Coronary artery (tissue), 2 donors: Measurements from ENCODE around the gene MPV17.
"Not testable (repeated sequence)": the region's sequence is repeated elsewhere in the genome, so short reads cannot be mapped to it uniquely, and the experiment has no call there.

Experiments used
- DNase-seq: peaks from one replicate; pipeline ENCODE4 v3.0.0-alpha.2; 2017; ENCODE audit warnings: low spot score
- H3K27ac ChIP-seq, 2 donors: fragments of 200-600 bp; sonication (generic); one replicate each; pipeline ENCODE4 v1.5.1; 2016 to 2019
- H3K4me3 ChIP-seq: fragments of 200-600 bp; sonication (generic); 2 replicates; pipeline ENCODE4 v1.5.1; 2016; ENCODE audit warnings: mild to moderate bottlenecking, moderate library complexity
- CTCF ChIP-seq: fragments of 200-600 bp; sonication (generic); IDR thresholded peaks from one replicate; pipeline ENCODE4 v1.5.1; 2019; ENCODE audit warnings: antibody characterized with exemption

The MPV17 gene

DNA sequence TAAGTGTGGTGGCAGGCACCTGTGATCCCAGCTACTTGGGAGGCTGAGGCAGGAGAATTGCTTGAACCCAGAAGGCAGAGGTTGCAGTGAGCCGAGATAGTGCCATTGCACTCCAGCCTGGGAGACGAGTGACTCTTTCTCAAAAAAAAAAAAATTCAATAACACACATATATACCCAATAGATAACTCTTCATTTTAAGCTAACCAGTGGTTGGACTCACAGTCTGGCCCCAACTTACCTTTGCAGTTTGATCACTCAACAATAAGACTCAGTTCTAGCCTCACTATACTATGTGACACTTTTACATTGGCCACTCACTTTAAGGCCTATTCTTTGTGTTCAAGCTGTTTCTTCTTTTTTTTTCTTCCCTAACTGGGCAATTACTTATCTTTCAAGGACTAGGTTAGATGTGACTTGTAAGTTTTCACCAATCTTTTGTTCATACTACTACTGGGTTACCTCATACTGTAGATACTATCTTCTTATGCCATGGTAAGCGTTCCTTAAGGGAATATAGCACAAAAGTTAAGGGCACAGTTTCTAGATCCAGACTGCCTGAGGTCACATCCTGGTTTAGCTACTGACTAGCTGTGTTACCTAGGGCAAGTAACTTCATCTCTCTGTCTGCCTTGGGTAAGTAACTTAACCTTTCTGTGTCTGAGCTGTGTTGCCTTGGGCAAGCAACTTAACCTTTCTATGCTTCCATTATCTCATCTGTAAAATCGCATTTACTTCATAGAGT lies 40.0 kb upstream of the MPV17 start:
- DNase-seq = no peak
- H3K4me3 ChIP-seq = no peak overlapping the region
- no peak for TF ChIP-seq CTCF
- no peak overlapping the region for H3K27ac ChIP-seq

GRCh38 chr2:27356382-27357181 lies 33.7 kb upstream of the MPV17 start, which contains the start of gene GTF3C2:
TSS of gene GTF3C2 (minus strand) at chr2:27356764. CDS start at chr2:27343554, 13,210 bp downstream.
- Histone ChIP-seq H3K4me3 (peak within 1 kb of the TSS; percentile 85), H3K27ac (peak within 1 kb of the TSS; percentile 88 to 90)
- DNase-seq = peak; percentile 97
- TF ChIP-seq CTCF = no peak

DNA sequence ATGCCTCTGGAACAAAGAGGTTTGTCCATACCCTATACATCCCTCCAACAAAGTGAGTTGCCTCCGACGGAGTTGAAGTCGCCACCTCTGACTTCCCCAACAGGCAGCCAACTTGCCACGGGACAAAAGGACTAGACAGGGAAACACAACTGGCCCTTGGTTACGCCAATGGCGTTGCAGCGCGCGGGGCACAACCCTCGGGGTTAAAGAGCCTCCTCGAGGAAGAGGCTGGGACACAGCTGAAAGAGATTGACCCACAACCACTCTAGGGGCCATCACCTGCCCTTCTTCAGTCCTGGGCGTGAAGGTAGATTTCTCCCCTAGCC lies 33.1 kb upstream of the MPV17 start:
- H3K27ac ChIP-seq = peak overlapping the region; percentile 88 to 90
- no peak for DNase-seq
- H3K4me3 ChIP-seq = peak overlapping the region; percentile 85
- no peak for TF ChIP-seq CTCF

- no peak for TF ChIP-seq CTCF
- Histone ChIP-seq H3K4me3 (no peak overlapping the region), H3K27ac (no peak overlapping the region)
- no peak for DNase-seq
Measured at GRCh38 chr2:27354597-27354927, 31.7 kb upstream of the MPV17 start.

DNA sequence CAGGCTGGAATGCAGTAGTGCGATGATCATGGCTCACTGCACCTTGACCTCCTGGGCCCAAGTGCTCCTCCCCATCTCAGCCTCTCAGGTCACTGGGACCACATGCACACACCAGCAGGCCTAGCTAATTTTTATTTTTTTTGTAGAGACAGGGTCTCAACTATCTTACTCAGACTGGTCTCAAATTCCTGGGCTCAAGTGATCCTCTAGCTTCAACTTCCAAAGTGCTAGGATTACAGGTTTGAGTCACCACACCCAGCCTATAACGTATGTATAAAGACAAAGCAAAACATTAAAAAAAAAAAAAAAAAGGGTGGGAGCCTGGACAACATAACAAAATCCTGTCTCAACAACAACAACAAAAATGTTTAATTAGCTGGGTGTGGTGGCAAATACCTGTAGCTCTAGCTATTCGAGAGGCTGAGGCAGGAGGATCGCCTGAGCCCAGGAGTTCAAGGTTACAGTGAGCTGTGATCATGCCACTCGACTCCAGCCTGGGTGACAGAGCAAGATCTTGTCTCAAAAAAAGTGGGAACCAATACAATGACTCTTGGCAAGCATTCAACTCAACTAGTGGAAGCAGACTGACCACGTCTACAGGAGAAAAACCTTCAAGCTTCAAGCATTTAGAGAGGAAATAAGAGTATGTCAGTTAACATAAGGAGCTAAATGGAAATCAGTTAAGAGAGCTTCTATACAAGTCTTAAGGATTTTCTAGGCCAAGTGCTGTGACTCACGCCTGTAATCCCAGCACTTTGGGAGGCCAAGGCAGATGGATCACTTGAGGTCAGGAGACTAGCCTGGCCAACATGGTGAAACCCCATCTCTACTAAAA lies 31.1 kb upstream of the MPV17 start:
- Histone ChIP-seq H3K27ac (no peak overlapping the region), H3K4me3 (no peak overlapping the region)
- TF ChIP-seq CTCF = no peak
- DNase-seq = no peak

DNA sequence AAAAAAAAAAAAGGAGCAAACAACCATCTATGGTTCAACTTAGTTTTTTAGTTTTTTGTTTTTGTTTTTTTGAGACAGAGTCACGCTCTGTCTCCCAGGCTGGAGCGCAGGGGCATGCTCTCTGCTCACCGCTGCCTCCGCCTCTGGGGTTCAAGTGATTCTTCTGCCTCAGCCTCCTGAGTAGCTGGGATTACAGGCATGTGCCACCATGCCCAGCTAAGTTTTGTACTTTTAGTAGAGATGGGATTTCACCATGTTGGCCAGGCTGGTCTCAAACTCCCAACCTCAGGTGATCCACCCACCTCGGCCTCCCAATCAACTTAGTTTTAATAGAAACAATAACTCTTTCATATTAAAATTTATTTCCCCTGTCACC lies 30.5 kb upstream of the MPV17 start:
- H3K4me3 ChIP-seq, DNase-seq, H3K27ac ChIP-seq: not testable (repeated sequence)

DNA sequence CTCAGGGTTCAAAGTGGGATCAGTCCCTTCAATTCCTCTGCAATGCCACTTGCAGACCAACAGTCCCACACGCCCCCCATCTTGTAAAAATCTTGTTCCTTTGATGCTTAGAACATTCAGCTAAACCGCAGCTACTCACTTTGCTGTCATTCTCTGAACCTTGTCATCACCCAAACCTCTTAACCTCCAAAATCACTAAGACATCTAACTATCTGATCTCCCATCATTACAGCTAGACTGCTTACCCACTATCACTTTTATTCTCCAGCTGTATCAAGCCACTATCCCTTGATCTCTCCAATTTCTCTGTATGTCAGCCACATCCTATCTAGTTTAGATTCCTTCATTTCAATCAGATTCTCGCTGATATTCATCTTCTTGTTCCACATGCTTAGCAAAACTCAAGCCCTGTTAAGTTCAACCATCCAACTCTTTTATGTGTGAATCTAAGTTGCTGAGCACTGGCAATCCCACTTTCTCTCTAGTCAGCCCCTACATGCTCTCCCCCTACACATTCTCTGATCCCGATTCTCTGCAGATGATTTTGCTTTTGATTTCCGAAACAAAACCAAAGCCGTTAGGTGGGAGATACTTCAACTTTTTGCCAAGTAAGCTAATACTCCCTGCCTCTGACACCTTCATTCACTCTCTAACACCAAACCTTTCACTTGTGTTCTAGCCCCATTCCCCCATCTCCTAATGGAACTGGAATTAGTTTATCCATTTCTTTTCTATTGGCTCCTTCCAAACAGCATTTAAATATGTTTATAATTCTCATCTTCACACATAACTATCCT lies 29.1 kb upstream of the MPV17 start:
- Histone ChIP-seq H3K4me3 (no peak overlapping the region), H3K27ac (no peak overlapping the region)
- no peak for DNase-seq
- no peak for TF ChIP-seq CTCF
